ENCODE results near the gene GDF9.
A peak's percentile ranks its signal among the peaks of the same experiment; 100 is the strongest.

GDF9 gene

DNA sequence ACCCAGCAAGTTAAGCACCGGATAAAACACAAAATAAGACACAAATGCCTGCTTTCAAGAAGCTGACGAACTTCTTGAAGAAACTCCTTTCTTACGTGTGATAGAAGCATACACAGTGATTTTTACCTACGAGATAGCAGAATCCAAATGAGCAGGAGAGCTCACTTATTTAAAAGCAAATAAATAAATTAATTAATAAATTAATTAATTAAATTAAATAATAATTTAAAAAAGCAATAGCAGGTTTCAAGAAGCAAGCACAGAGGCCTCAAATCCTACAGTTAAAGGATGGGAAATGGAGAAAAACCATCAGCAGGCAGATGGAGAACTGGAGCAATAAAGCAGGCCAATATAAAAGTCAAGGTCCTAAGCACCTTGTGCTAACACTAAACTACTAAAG is 24.5 kb upstream of the GDF9 start:
- H3K4me1 ChIP-seq (ENCODE audit: control insufficient read depth in 2 of 2, insufficient read depth in 2 of 2, low read length in 2 of 2) = peaks cover 0 to 2% of the 10 kb centered on the region in 2 donors
- H3K9me3 ChIP-seq (ENCODE audit: control insufficient read depth in 2 of 2, low read length in 2 of 2) = no peaks in the 10 kb centered on the region
- H3K9ac ChIP-seq (ENCODE audit: low read depth in 1 of 2, low read length in 2 of 2) = no peak overlapping the region
- no peaks in the 10 kb centered on the region for H3K27me3 ChIP-seq (ENCODE audit: control insufficient read depth in 2 of 2, insufficient read depth in 2 of 2, low read length in 2 of 2)
- H3K36me3 ChIP-seq (ENCODE audit: control insufficient read depth in 2 of 2, insufficient read depth in 2 of 2, low read length in 2 of 2) = peaks cover 67 to 68% of the 10 kb centered on the region in 2 donors
- no peak overlapping the region for H3K27ac ChIP-seq (ENCODE audit: low read depth in 2 of 2, low read length in 2 of 2)
- H3K4me3 ChIP-seq (ENCODE audit: low read length in 2 of 2) = no peak overlapping the region

DNA sequence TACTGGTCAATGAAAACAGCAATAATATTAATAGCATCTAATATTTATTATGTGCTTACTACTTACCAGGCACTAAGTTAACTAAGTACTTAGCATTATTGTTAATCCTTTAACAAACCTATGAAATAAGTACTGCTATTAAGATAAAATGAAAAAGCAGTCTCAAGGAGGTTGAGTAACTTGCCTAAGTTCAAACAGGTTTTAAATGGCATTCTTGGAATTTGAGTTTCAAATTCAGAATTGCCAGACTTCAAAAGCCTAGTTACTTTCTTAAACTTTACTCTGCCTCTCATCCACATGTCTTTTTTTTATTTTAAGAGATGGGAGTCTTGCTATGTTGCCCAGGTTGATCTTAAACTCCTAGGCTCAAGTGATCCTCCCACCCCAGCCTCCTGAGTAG is 23.2 kb upstream of the GDF9 start:
- Histone ChIP-seq H3K27me3 (ENCODE audit: control insufficient read depth in 2 of 2, insufficient read depth in 2 of 2, low read length in 2 of 2) (no peaks in the 10 kb centered on the region), H3K4me1 (ENCODE audit: control insufficient read depth in 2 of 2, insufficient read depth in 2 of 2, low read length in 2 of 2) (peaks cover 0 to 2% of the 10 kb centered on the region in 2 donors), H3K9me3 (ENCODE audit: control insufficient read depth in 2 of 2, low read length in 2 of 2) (no peaks in the 10 kb centered on the region), H3K27ac (ENCODE audit: low read depth in 2 of 2, low read length in 2 of 2) (no peak overlapping the region), H3K9ac (ENCODE audit: low read depth in 1 of 2, low read length in 2 of 2) (no peak overlapping the region), H3K4me3 (ENCODE audit: low read length in 2 of 2) (no peak overlapping the region), H3K36me3 (ENCODE audit: control insufficient read depth in 2 of 2, insufficient read depth in 2 of 2, low read length in 2 of 2) (peaks cover 63 to 64% of the 10 kb centered on the region in 2 donors)

DNA sequence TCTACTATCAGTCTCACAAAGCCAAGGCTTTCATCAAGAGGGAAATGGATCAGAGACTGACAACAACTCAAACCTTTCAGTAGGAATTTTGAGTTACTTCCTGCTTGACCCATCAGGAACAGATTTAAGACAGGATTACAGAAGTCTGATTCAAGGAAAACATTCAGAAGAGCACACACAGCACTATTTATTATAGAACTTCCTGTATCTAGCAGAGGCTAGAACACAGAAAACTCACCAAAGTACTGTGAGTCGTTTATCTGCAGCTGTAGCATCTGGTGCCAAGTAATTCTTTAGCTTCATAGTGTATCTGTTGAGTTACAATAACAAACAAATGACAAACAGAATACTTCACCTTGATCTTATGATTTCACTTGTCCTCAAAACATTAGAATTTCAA is 21.0 kb upstream of the GDF9 start:
- Histone ChIP-seq H3K4me3 (ENCODE audit: low read length in 2 of 2) (no peak overlapping the region), H3K9me3 (ENCODE audit: control insufficient read depth in 2 of 2, low read length in 2 of 2) (no peaks in the 10 kb centered on the region), H3K27ac (ENCODE audit: low read depth in 2 of 2, low read length in 2 of 2) (no peak overlapping the region), H3K9ac (ENCODE audit: low read depth in 1 of 2, low read length in 2 of 2) (no peak overlapping the region), H3K4me1 (ENCODE audit: control insufficient read depth in 2 of 2, insufficient read depth in 2 of 2, low read length in 2 of 2) (peaks cover 0 to 2% of the 10 kb centered on the region in 2 donors), H3K27me3 (ENCODE audit: control insufficient read depth in 2 of 2, insufficient read depth in 2 of 2, low read length in 2 of 2) (no peaks in the 10 kb centered on the region), H3K36me3 (ENCODE audit: control insufficient read depth in 2 of 2, insufficient read depth in 2 of 2, low read length in 2 of 2) (peaks cover 52 to 56% of the 10 kb centered on the region in 2 donors)

DNA sequence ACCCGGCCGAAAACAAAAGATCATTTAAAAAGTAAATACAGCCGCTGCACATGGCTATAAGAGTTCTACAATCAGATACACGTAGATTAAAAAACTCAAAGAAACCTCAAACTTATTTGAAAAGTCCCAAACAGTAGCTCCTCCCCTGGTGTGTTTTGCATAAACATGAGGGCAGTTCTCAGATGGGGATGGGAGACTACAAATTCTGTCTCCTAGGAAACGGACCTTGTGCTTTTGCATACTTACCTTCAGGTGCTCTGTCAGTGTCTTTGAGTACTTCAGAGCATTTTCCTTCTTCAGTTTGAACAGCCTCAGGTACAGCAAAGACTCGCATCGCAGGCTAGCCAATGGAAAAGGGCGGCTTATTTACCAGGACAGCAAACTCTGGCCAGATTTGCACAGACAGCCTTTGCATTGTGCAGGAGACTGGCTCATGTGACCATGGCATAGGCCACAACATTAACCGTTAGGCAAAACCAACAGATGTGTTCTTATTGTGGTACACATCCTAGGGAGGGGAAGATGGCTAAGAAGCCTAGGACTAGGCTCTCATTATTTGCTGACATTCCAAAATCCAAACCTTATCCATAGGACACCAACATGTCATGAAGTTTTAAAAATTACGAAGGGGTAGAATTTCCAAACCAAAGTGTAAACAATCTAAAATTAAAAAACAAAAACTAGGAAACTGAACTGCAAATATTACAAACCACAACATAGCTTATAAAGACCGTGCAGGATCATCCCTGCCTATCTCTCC is 20.0 kb upstream of the GDF9 start:
- H3K4me1 ChIP-seq (ENCODE audit: control insufficient read depth in 2 of 2, insufficient read depth in 2 of 2, low read length in 2 of 2) = peaks cover 0 to 2% of the 10 kb centered on the region in 2 donors
- H3K9me3 ChIP-seq (ENCODE audit: control insufficient read depth in 2 of 2, low read length in 2 of 2) = no peaks in the 10 kb centered on the region
- H3K4me3 ChIP-seq (ENCODE audit: low read length in 2 of 2) = no peak overlapping the region
- H3K27me3 ChIP-seq (ENCODE audit: control insufficient read depth in 2 of 2, insufficient read depth in 2 of 2, low read length in 2 of 2) = no peaks in the 10 kb centered on the region
- peaks cover 49 to 50% of the 10 kb centered on the region in 2 donors for H3K36me3 ChIP-seq (ENCODE audit: control insufficient read depth in 2 of 2, insufficient read depth in 2 of 2, low read length in 2 of 2)
- H3K9ac ChIP-seq (ENCODE audit: low read depth in 1 of 2, low read length in 2 of 2) = no peak overlapping the region
- H3K27ac ChIP-seq (ENCODE audit: low read depth in 2 of 2, low read length in 2 of 2) = no peak overlapping the region

DNA sequence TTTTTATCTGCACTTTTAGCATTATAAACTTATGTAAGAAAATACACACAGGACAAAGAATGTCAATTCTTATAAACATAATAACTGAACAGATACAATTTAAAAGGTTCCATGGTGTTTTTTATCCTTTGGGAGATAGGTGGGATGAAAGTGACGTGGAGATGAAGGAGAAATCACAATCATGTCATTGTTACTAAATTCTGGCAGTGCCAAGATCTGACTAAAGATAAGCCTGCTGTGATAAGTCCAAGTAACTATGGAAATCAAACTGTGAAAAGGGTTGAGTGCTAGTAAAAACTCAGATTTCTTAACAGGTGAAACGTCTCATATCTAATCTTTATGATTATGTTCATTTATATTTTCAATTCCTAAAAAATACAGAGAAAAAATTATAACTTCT is 18.3 kb upstream of the GDF9 start:
- H3K9me3 ChIP-seq (ENCODE audit: control insufficient read depth in 2 of 2, low read length in 2 of 2) = no peaks in the 10 kb centered on the region
- peaks cover 56 to 62% of the 10 kb centered on the region in 2 donors for H3K36me3 ChIP-seq (ENCODE audit: control insufficient read depth in 2 of 2, insufficient read depth in 2 of 2, low read length in 2 of 2)
- H3K4me3 ChIP-seq (ENCODE audit: low read length in 2 of 2) = no peak overlapping the region

DNA sequence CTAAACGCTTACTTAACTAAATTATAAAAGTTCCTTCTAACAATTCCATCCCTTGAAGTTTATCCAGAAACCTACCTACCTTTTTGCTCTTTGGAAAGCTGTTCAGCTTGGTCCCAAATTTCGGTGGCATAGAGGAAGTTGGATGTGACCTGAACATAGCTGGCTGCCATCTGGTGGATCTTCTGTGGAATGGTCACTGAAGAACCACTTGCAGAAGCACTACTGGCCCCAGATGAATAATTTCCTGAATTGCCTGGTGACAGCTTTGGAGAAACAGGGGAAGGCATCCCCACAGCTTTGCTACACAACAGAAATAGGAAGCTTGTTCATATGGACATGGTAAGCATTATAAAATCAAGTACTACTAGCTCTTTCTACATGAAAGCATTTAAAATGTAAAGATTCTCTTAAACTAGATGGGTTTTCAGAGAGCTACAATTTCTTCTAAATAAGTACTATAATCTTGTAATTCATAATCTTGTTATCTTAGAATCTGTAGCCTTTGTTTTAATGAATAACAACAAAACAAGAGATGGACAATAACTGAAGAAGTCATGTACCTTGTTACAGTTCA is 17.1 kb upstream of the GDF9 start:
- no peaks in the 10 kb centered on the region for H3K9me3 ChIP-seq (ENCODE audit: control insufficient read depth in 2 of 2, low read length in 2 of 2)
- H3K4me1 ChIP-seq (ENCODE audit: control insufficient read depth in 2 of 2, insufficient read depth in 2 of 2, low read length in 2 of 2) = peaks cover 1 to 2% of the 10 kb centered on the region in 2 donors
- no peak overlapping the region for H3K27ac ChIP-seq (ENCODE audit: low read depth in 2 of 2, low read length in 2 of 2)
- H3K9ac ChIP-seq (ENCODE audit: low read depth in 1 of 2, low read length in 2 of 2) = no peak overlapping the region
- peaks cover 50 to 59% of the 10 kb centered on the region in 2 donors for H3K36me3 ChIP-seq (ENCODE audit: control insufficient read depth in 2 of 2, insufficient read depth in 2 of 2, low read length in 2 of 2)
- no peak overlapping the region for H3K4me3 ChIP-seq (ENCODE audit: low read length in 2 of 2)
- no peaks in the 10 kb centered on the region for H3K27me3 ChIP-seq (ENCODE audit: control insufficient read depth in 2 of 2, insufficient read depth in 2 of 2, low read length in 2 of 2)

More for the DNA sequence above, 18.3 kb upstream of the GDF9 start:
- Histone ChIP-seq H3K4me1 (ENCODE audit: control insufficient read depth in 2 of 2, insufficient read depth in 2 of 2, low read length in 2 of 2) (peaks cover 0 to 2% of the 10 kb centered on the region in 2 donors), H3K9ac (ENCODE audit: low read depth in 1 of 2, low read length in 2 of 2) (no peak overlapping the region), H3K27me3 (ENCODE audit: control insufficient read depth in 2 of 2, insufficient read depth in 2 of 2, low read length in 2 of 2) (no peaks in the 10 kb centered on the region), H3K27ac (ENCODE audit: low read depth in 2 of 2, low read length in 2 of 2) (no peak overlapping the region)

DNA sequence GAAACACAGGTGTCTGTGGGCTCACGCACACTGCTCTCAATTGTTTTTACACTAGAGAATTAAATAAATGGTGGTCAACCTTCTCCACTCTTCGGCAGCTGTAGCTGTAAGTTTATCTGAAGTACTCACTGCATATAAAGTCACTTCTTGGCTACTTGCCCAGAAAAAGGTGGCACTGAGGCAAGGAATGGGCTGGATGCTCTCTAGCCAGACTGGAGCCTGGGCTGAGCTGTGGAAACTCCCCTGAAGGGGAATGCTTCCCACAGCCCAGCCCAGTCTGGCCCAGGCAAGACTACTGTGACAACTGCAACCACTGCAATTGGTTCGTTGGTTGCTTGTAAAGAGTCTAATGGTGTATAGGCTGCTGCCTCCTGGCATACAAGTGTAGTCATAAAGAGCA is 11.7 kb upstream of the GDF9 start:
- Histone ChIP-seq H3K4me3 (ENCODE audit: low read length in 2 of 2) (no peak overlapping the region), H3K9ac (ENCODE audit: low read depth in 1 of 2, low read length in 2 of 2) (peak overlapping the region in 1 of 2 donors; percentile 14), H3K4me1 (ENCODE audit: control insufficient read depth in 2 of 2, insufficient read depth in 2 of 2, low read length in 2 of 2) (peaks cover 0 to 21% of the 10 kb centered on the region in 2 donors), H3K27ac (ENCODE audit: low read depth in 2 of 2, low read length in 2 of 2) (peak overlapping the region; percentile 5 to 76), H3K27me3 (ENCODE audit: control insufficient read depth in 2 of 2, insufficient read depth in 2 of 2, low read length in 2 of 2) (no peaks in the 10 kb centered on the region), H3K9me3 (ENCODE audit: control insufficient read depth in 2 of 2, low read length in 2 of 2) (no peaks in the 10 kb centered on the region), H3K36me3 (ENCODE audit: control insufficient read depth in 2 of 2, insufficient read depth in 2 of 2, low read length in 2 of 2) (peaks cover 29 to 35% of the 10 kb centered on the region in 2 donors)

DNA sequence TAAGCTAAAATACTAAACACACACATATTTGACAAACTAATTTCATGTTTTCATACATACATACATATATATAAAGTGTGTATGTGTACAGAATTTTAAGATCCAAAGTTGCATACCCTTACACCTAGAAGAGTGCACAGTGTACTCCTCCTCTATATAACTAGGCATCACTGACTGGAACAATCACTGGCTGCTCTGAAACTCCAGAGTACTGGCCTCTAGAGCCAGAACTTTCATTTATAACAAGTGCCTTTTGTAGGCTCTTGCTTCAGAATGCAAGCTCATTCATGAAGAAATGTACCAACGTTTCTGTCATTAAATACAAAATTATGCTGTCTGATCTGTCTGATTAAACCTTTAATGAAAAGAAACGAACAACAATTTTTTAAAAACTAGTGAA is 11.2 kb upstream of the GDF9 start:
- H3K9me3 ChIP-seq (ENCODE audit: control insufficient read depth in 2 of 2, low read length in 2 of 2) = no peaks in the 10 kb centered on the region
- no peak overlapping the region for H3K4me3 ChIP-seq (ENCODE audit: low read length in 2 of 2)
- H3K9ac ChIP-seq (ENCODE audit: low read depth in 1 of 2, low read length in 2 of 2) = peak overlapping the region in 1 of 2 donors; percentile 14
- peaks cover 0 to 26% of the 10 kb centered on the region in 2 donors for H3K4me1 ChIP-seq (ENCODE audit: control insufficient read depth in 2 of 2, insufficient read depth in 2 of 2, low read length in 2 of 2)
- peaks cover 34 to 37% of the 10 kb centered on the region in 2 donors for H3K36me3 ChIP-seq (ENCODE audit: control insufficient read depth in 2 of 2, insufficient read depth in 2 of 2, low read length in 2 of 2)
- H3K27me3 ChIP-seq (ENCODE audit: control insufficient read depth in 2 of 2, insufficient read depth in 2 of 2, low read length in 2 of 2) = no peaks in the 10 kb centered on the region
- H3K27ac ChIP-seq (ENCODE audit: low read depth in 2 of 2, low read length in 2 of 2) = peak overlapping the region; percentile 1 to 76

DNA sequence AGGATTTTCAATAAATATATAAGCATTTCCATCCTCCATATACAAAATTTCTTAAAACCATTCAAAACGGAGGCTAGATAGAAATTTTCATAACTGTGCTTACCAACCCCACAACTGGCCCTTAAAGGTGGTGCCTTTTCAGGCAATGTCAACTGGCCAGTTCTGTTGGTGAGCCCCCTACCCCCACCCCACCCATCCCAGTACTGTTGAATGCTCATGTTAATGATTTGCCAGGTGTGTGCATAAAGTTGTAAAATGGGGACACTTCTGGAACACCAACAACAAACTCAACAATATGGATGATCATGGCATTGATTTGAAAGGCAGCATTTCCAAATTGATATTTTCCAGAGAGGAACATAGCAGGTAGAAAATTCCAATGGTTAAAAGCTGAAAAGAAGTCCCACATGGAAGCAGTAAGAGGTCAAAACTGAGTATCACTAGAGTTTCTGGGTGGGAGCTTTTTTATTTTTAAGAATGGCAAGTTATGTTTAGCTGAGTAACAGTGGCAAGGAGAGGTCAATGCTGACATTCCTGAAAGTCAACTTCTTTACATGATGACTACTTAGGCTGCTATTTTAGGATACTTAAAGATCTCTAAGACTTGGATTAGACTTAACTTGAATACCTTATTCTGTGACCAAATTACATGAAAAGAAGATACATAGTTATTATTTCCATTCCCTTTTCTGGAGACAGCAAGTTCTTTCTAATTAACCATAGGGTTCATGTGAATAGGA is 9.9 kb upstream of the GDF9 start:
- Histone ChIP-seq H3K4me3 (ENCODE audit: low read length in 2 of 2) (no peak overlapping the region), H3K27me3 (ENCODE audit: control insufficient read depth in 2 of 2, insufficient read depth in 2 of 2, low read length in 2 of 2) (no peaks in the 10 kb centered on the region), H3K36me3 (ENCODE audit: control insufficient read depth in 2 of 2, insufficient read depth in 2 of 2, low read length in 2 of 2) (peaks cover 35 to 39% of the 10 kb centered on the region in 2 donors), H3K27ac (ENCODE audit: low read depth in 2 of 2, low read length in 2 of 2) (no peak overlapping the region), H3K4me1 (ENCODE audit: control insufficient read depth in 2 of 2, insufficient read depth in 2 of 2, low read length in 2 of 2) (peaks cover 0 to 29% of the 10 kb centered on the region in 2 donors), H3K9ac (ENCODE audit: low read depth in 1 of 2, low read length in 2 of 2) (no peak overlapping the region), H3K9me3 (ENCODE audit: control insufficient read depth in 2 of 2, low read length in 2 of 2) (no peaks in the 10 kb centered on the region)

DNA sequence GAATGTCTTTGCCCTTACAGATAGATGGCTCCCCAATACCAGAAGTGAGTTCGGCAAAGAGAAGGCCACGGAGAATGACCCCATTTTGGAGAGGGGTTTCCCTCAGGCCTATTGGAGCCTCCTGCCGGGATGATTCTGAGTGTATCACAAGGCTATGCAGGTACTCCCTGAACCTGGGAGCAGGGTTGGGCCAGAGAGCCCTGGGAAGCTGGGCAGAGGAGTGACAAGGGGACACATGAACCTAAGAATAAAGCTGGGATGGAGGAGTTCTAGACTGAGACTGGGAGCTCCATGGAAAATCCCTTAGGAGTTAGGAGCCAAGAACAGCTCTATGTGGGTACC is 7.6 kb upstream of the GDF9 start:
- Histone ChIP-seq H3K9ac (ENCODE audit: low read depth in 1 of 2, low read length in 2 of 2) (peak overlapping the region in 1 of 2 donors; percentile 4), H3K27ac (ENCODE audit: low read depth in 2 of 2, low read length in 2 of 2) (peak overlapping the region; percentile 54 to 64), H3K27me3 (ENCODE audit: control insufficient read depth in 2 of 2, insufficient read depth in 2 of 2, low read length in 2 of 2) (no peaks in the 10 kb centered on the region), H3K4me3 (ENCODE audit: low read length in 2 of 2) (peak overlapping the region in 1 of 2 donors; percentile 23), H3K9me3 (ENCODE audit: control insufficient read depth in 2 of 2, low read length in 2 of 2) (no peaks in the 10 kb centered on the region), H3K4me1 (ENCODE audit: control insufficient read depth in 2 of 2, insufficient read depth in 2 of 2, low read length in 2 of 2) (peaks cover 0 to 29% of the 10 kb centered on the region in 2 donors), H3K36me3 (ENCODE audit: control insufficient read depth in 2 of 2, insufficient read depth in 2 of 2, low read length in 2 of 2) (peaks cover 28 to 30% of the 10 kb centered on the region in 2 donors)

Measured in mucosa of rectum (tissue), 2 donors.